Measurements from ENCODE around the gene SPC24. TPM values are rescaled to one million over a fixed set of nuclear protein-coding genes. Genes with fewer than 3 reads are reported as not detected.
A peak's percentile ranks its signal among the peaks of the same experiment; 100 is the strongest.

Gene SPC24
- total RNA-seq, 1 donor from 2014 or later = 2.7 TPM

DNA sequence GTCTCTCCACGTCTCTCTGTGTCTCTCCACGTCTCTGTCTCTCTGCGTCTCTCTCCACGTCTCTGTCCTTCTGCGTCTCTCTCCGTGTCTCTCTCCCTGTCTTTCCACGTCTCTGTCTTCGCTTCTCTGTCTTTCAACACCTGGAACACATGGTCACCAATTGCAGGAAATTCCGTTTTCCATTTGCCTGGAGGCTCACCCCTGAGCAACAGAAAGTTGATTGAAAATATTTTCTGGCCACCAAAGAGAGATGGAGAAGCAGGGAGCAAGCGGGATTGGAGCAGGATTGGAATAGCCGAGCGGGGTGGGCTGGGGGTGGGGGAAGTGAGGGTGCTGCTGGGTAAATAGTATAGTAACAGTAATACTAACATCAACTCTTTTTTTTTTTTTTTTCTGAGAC lies 40.1 kb upstream of the SPC24 start:
- TF ChIP-seq POLR2AphosphoS5 (IDR thresholded peaks at IDR 0.05; ENCODE audit: insufficient read depth in 1 of 2, low read depth in 1 of 2) (no peak), POLR2A (IDR thresholded peaks at IDR 0.05) (no peak)
- peaks cover 69% of the 10 kb centered on the region for H3K4me1 ChIP-seq
- no peaks in the 10 kb centered on the region for H3K9me3 ChIP-seq
- H3K27ac ChIP-seq = peak overlapping the region; percentile 91
- peak overlapping the region; percentile 68 to 75 for H3K4me3 ChIP-seq
- H3K36me3 ChIP-seq = peaks cover 0 to 24% of the 10 kb centered on the region in 2 donors
- no peaks in the 10 kb centered on the region for H3K27me3 ChIP-seq
- DNase-seq (ENCODE audit: extremely low spot score in 2 of 2) = no peak
- intact Hi-C loops (cut with DNase I) = no loop called here

- intact Hi-C loops (cut with DNase I) = loop anchor here (5.0 kb wide), 1 partner anchor 38 kb away; the partner anchor contains the start of gene SPC24
- Histone ChIP-seq H3K4me1 (peaks cover 77% of the 10 kb centered on the region), H3K36me3 (peaks cover 0 to 24% of the 10 kb centered on the region in 2 donors), H3K4me3 (peak overlapping the region; percentile 68 to 75), H3K9me3 (no peaks in the 10 kb centered on the region), H3K27ac (peak overlapping the region; percentile 91), H3K27me3 (no peaks in the 10 kb centered on the region)
- TF ChIP-seq POLR2AphosphoS5 (IDR thresholded peaks at IDR 0.05; ENCODE audit: insufficient read depth in 1 of 2, low read depth in 1 of 2) (peak in 1 of 2 donors; percentile 15), POLR2A (IDR thresholded peaks at IDR 0.05) (no peak)
- DNase-seq (ENCODE audit: extremely low spot score in 2 of 2) = no peak
Observed at GRCh38 chr19:11194656-11195558, 39.3 kb upstream of the SPC24 start.

DNA sequence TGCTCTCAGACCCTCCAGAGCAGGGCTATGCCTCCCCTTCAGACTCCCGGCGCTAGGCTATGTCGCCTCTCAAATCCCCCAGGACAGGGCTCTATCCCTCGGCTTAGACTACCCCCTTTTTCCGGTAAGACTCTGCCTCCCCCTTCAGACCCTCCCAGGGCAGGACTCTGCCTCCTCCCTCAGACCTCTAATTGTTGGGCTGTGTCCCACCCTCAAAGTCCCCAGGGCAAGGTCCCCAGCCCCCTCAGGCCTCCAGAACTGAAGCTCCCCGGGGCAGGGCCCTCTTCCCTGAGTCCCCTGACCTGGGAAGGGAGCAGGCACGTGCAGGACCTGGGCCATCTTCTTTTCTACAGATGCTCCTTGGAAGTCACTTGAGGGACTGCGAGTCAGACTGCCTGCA lies 38.6 kb upstream of the SPC24 start:
- no peaks in the 10 kb centered on the region for H3K9me3 ChIP-seq
- DNase-seq (ENCODE audit: extremely low spot score in 2 of 2) = no peak
- H3K4me1 ChIP-seq = peaks cover 80% of the 10 kb centered on the region
- H3K27me3 ChIP-seq = no peaks in the 10 kb centered on the region
- TF ChIP-seq POLR2AphosphoS5 (IDR thresholded peaks at IDR 0.05; ENCODE audit: insufficient read depth in 1 of 2, low read depth in 1 of 2) (no peak), POLR2A (IDR thresholded peaks at IDR 0.05) (no peak), CTCF (IDR thresholded peaks at IDR 0.05) (no peak)
- peaks cover 0 to 24% of the 10 kb centered on the region in 2 donors for H3K36me3 ChIP-seq
- intact Hi-C loops (cut with DNase I) = loop anchor here (5.0 kb wide), 1 partner anchor 37 kb away; the partner anchor contains the start of gene SPC24
- H3K27ac ChIP-seq = peak overlapping the region; percentile 91
- H3K4me3 ChIP-seq = peak overlapping the region; percentile 68 to 75

GRCh38 chr19:11192957-11193939 lies 37.7 kb upstream of the SPC24 start:
- Histone ChIP-seq H3K4me1 (peaks cover 80% of the 10 kb centered on the region), H3K27me3 (no peaks in the 10 kb centered on the region), H3K4me3 (peak overlapping the region; percentile 68 to 75), H3K36me3 (peaks cover 0 to 24% of the 10 kb centered on the region in 2 donors), H3K27ac (peak overlapping the region; percentile 91), H3K9me3 (no peaks in the 10 kb centered on the region)
- peak in 1 of 2 donors; percentile 15 for TF ChIP-seq POLR2AphosphoS5 (IDR thresholded peaks at IDR 0.05; ENCODE audit: insufficient read depth in 1 of 2, low read depth in 1 of 2)
- TF ChIP-seq POLR2A (IDR thresholded peaks at IDR 0.05) = no peak
- TF ChIP-seq CTCF (IDR thresholded peaks at IDR 0.05) = no peak
- intact Hi-C loops (cut with DNase I) = loop anchor here (5.0 kb wide), 1 partner anchor 36 kb away; the partner anchor contains the start of gene SPC24
- DNase-seq (ENCODE audit: extremely low spot score in 2 of 2) = no peak

GRCh38 chr19:11191934-11192333 lies 36.4 kb upstream of the SPC24 start:
- peak overlapping the region in 1 of 2 donors; percentile 18 for H3K4me3 ChIP-seq
- peaks cover 0 to 32% of the 10 kb centered on the region in 2 donors for H3K36me3 ChIP-seq
- no peak for DNase-seq (ENCODE audit: extremely low spot score in 2 of 2)
- no peaks in the 10 kb centered on the region for H3K27me3 ChIP-seq
- no peaks in the 10 kb centered on the region for H3K9me3 ChIP-seq
- peak overlapping the region; percentile 91 for H3K27ac ChIP-seq
- TF ChIP-seq POLR2A (IDR thresholded peaks at IDR 0.05) (no peak), POLR2AphosphoS5 (IDR thresholded peaks at IDR 0.05; ENCODE audit: insufficient read depth in 1 of 2, low read depth in 1 of 2) (no peak), CTCF (IDR thresholded peaks at IDR 0.05) (no peak)
- intact Hi-C loops (cut with DNase I) = loop anchor here (5.0 kb wide), 1 partner anchor 35 kb away; the partner anchor contains the start of gene SPC24
- H3K4me1 ChIP-seq = peaks cover 77% of the 10 kb centered on the region

All from vagina (tissue), 2 donors.